Naive thymus-derived CD4-positive, alpha-beta T cell (primary cell): ENCODE results near the gene NRN1L. TPM values are rescaled to one million over a fixed set of nuclear protein-coding genes. Genes with fewer than 3 reads are reported as not detected.
A peak's percentile ranks its signal among the peaks of the same experiment; 100 is the strongest.

Experiments
- ATAC-seq: fragments of 150-1000 bp; cut with Tn5 transposase; 2 replicates; pipeline ENCODE4 v1.10.0; 2021; ENCODE audit warnings: mild to moderate bottlenecking, moderate library complexity
- CTCF ChIA-PET: fragments of 350-600 bp; sonication (Branson Sonifier 250); formaldehyde crosslinking; loops from one replicate; lab custom pipeline; 2021; ENCODE audit warnings: antibody characterized with exemption; lab: Charles Lee
- POLR2A ChIA-PET: fragments of 350-600 bp; sonication (Branson Sonifier 250); formaldehyde crosslinking; loops from one replicate; lab custom pipeline; 2021; ENCODE audit warnings: antibody characterized with exemption, inconsistent platforms; lab: Charles Lee
- DNase-seq, 9 donors: peaks; one replicate each; pipeline versions ENCODE4 v3.0.0 to v3.0.0-alpha.2; 2020 to 2022; ENCODE audit warnings: mixed read lengths in 1 of 9
- H3K27ac ChIP-seq: one replicate; pipeline ENCODE4 v1.7.0; 2013; ENCODE audit warnings: mild to moderate bottlenecking, low read depth, low read length, moderate library complexity
- H3K27me3 ChIP-seq, 2 donors: one replicate each; pipeline ENCODE4 v1.7.0; 2013; ENCODE audit warnings: low read length in 2 of 2, mild to moderate bottlenecking in 2 of 2, moderate library complexity in 2 of 2; ENCODE audit not compliant: control insufficient read depth in 2 of 2, insufficient read depth in 2 of 2
- H3K36me3 ChIP-seq, 3 experiments: 1 replicate in 2 of 3; 2 replicates in 1 of 3; pipeline ENCODE4 v1.7.0; 2013; ENCODE audit warnings: low read length in 3 of 3, mild to moderate bottlenecking in 3 of 3, moderate library complexity in 1 of 3; ENCODE audit not compliant: insufficient read depth in 3 of 3, control insufficient read depth in 2 of 3
- H3K4me1 ChIP-seq, 2 donors: one replicate each; pipeline ENCODE4 v1.7.0; 2013; ENCODE audit warnings: low read length in 2 of 2, mild to moderate bottlenecking in 2 of 2, moderate library complexity in 1 of 2; ENCODE audit not compliant: control insufficient read depth in 2 of 2, insufficient read depth in 2 of 2
- H3K4me3 ChIP-seq: 2 replicates; pipeline ENCODE4 v1.7.0; 2013; ENCODE audit warnings: mild to moderate bottlenecking, low read length
- H3K9me3 ChIP-seq, 3 experiments: 1 replicate in 2 of 3; 2 replicates in 1 of 3; pipeline ENCODE4 v1.7.0; 2013; ENCODE audit warnings: low read length in 3 of 3; ENCODE audit not compliant: control insufficient read depth in 2 of 3
- H3K27ac Mint-ChIP-seq, 9 donors: one replicate each; pipeline ENCODE4 v1.8.0; 2020 to 2022; ENCODE audit warnings: mixed read lengths in 9 of 9, mild to moderate bottlenecking in 8 of 9, moderate library complexity in 5 of 9, inconsistent platforms in 2 of 9
- H3K27me3 Mint-ChIP-seq, 5 donors: one replicate each; pipeline ENCODE4 v1.8.0; 2021 to 2022; ENCODE audit warnings: mixed read lengths in 5 of 5, mild to moderate bottlenecking in 1 of 5
- H3K36me3 Mint-ChIP-seq, 5 donors: one replicate each; pipeline ENCODE4 v1.8.0; 2020 to 2022; ENCODE audit warnings: mixed read lengths in 5 of 5, mild to moderate bottlenecking in 3 of 5, inconsistent platforms in 1 of 5
- H3K4me1 Mint-ChIP-seq, 7 donors: one replicate each; pipeline ENCODE4 v1.8.0; 2020 to 2022; ENCODE audit warnings: mixed read lengths in 7 of 7, mild to moderate bottlenecking in 3 of 7, inconsistent platforms in 1 of 7
- H3K4me3 Mint-ChIP-seq, 10 donors: one replicate each; pipeline ENCODE4 v1.8.0; 2020 to 2022; ENCODE audit warnings: mild to moderate bottlenecking in 10 of 10, mixed read lengths in 10 of 10, moderate library complexity in 6 of 10, inconsistent platforms in 2 of 10
- H3K9me3 Mint-ChIP-seq, 11 donors: one replicate each; pipeline ENCODE4 v1.8.0; 2020 to 2022; ENCODE audit warnings: mixed read lengths in 11 of 11, mild to moderate bottlenecking in 4 of 11, inconsistent platforms in 1 of 11, moderate library complexity in 1 of 11
- intact Hi-C, 2 donors: fragments of 100-400 bp; cut with micrococcal nuclease; formaldehyde crosslinking; loops; one replicate each; pipeline ENCODE4 v1.15.1; 2023
- polyA plus RNA-seq, 2 donors: library from polyadenylated mRNA; unstranded; fragments of 300-500 nt; fragmentation: Illumina TruSeq; gene quantifications; one replicate each; pipeline ENCODE4 v1.2.3, GENCODE V29; 2021
- total RNA-seq, 6 experiments: library from RNA in 5 of 6; stranded (reverse) in 5 of 6; gene quantifications; 1 replicate in 5 of 6; 2 replicates in 1 of 6; pipeline ENCODE4 v1.2.3 and lab custom pipeline; 2021 to 2026

The NRN1L gene
- total and polyA plus RNA-seq, 7 experiments from 2014 or later, result 1.1 to 6.4 (median 3.2) TPM; not detected in 2

GRCh38 chr16:67881621-67882161, 3.0 kb upstream of the NRN1L start:
- ChIA-PET POLR2A (interaction anchor here (0.6 to 1.7 kb wide), 4 partner anchors 8 to 30 kb away, joined by 3 to 7 read pairs (median 5); partner anchors contain the start of gene PSKH1), CTCF (interaction anchor here (0.7 to 3.6 kb wide), 8 partner anchors 9 to 182 kb away, joined by 3 to 19 read pairs (median 3); partner anchors contain the start of gene EDC4)
- Histone ChIP-seq H3K36me3 (peaks cover 22 to 98% (median 57%) of the 10 kb centered on the region in 3 experiments), H3K27me3 (no peaks in the 10 kb centered on the region), H3K9me3 (no peaks in the 10 kb centered on the region), H3K27ac (no peak overlapping the region), H3K4me1 (no peaks in the 10 kb centered on the region), H3K4me3 (no peak overlapping the region)
- Mint-ChIP-seq H3K36me3 (peaks cover 0 to 61% (median 8%) of the 10 kb centered on the region in 5 donors), H3K9me3 (peaks cover 0 to 2% (median 0%) of the 10 kb centered on the region in 11 donors), H3K4me1 (peaks cover 0 to 6% (median 0%) of the 10 kb centered on the region in 7 donors), H3K4me3 (no peak overlapping the region), H3K27ac (no peak overlapping the region), H3K27me3 (no peaks in the 10 kb centered on the region)
- ATAC-seq (no peak), DNase-seq (no peak)
- intact Hi-C loops, result no loop called here

- Histone ChIP-seq H3K9me3 (no peaks in the 10 kb centered on the region), H3K36me3 (peaks cover 15 to 95% (median 50%) of the 10 kb centered on the region in 3 experiments), H3K4me1 (no peaks in the 10 kb centered on the region), H3K27me3 (no peaks in the 10 kb centered on the region), H3K27ac (no peak overlapping the region), H3K4me3 (no peak overlapping the region)
- peaks cover 0 to 6% (median 0%) of the 10 kb centered on the region in 7 donors for H3K4me1 Mint-ChIP-seq
- peaks cover 0 to 2% (median 0%) of the 10 kb centered on the region in 11 donors for H3K9me3 Mint-ChIP-seq
- ATAC-seq (no peak), DNase-seq (no peak)
- CTCF ChIA-PET, result interaction anchor here (0.6 to 3.6 kb wide), 18 partner anchors 9 to 346 kb away, joined by 3 to 19 read pairs (median 6); no protein-coding TSS in a partner anchor
- POLR2A ChIA-PET, result interaction anchor here (0.9 to 1.8 kb wide), 4 partner anchors 9 to 159 kb away, joined by 3 to 7 read pairs (median 6); partner anchors contain the start of gene PSKH1
- no peak overlapping the region for H3K4me3 Mint-ChIP-seq
- H3K27me3 Mint-ChIP-seq, result no peaks in the 10 kb centered on the region
- H3K27ac Mint-ChIP-seq, result no peak overlapping the region
- intact Hi-C loops, result loop anchor here (1.0 kb wide), 6 partner anchors 46 to 361 kb away; no protein-coding TSS in a partner anchor
- peaks cover 0 to 54% (median 8%) of the 10 kb centered on the region in 5 donors for H3K36me3 Mint-ChIP-seq
These were observed 2.1 kb upstream of the NRN1L start for GRCh38 chr16:67882374-67883145.

GRCh38 chr16:67883146-67883871, 1.4 kb upstream of the NRN1L start:
- H3K27ac Mint-ChIP-seq, result peak overlapping the region in 5 of 9 donors; percentile 19 to 59 (median 42)
- DNase-seq, result no peak

GRCh38 chr16:67883872-67884261, 818 bp upstream of the NRN1L start:
- peaks cover 0 to 2% (median 0%) of the 10 kb centered on the region in 11 donors for H3K9me3 Mint-ChIP-seq
- Histone ChIP-seq H3K27me3 (no peaks in the 10 kb centered on the region), H3K4me3 (no peak overlapping the region), H3K36me3 (peaks cover 3 to 82% (median 37%) of the 10 kb centered on the region in 3 experiments), H3K9me3 (no peaks in the 10 kb centered on the region), H3K4me1 (no peaks in the 10 kb centered on the region), H3K27ac (no peak overlapping the region)
- H3K4me1 Mint-ChIP-seq, result peaks cover 0 to 6% (median 0%) of the 10 kb centered on the region in 7 donors
- no peak overlapping the region for H3K4me3 Mint-ChIP-seq
- ATAC-seq, result peak; percentile 84
- ChIA-PET POLR2A (interaction anchor here (0.6 to 1.8 kb wide), 5 partner anchors 14 to 323 kb away, joined by 3 to 5 read pairs (median 4); no protein-coding TSS in a partner anchor), CTCF (interaction anchor here (0.5 to 3.6 kb wide), 23 partner anchors 9 to 611 kb away, joined by 3 to 19 read pairs (median 5); partner anchors contain the start of gene PSKH1)
- peaks cover 0 to 42% (median 8%) of the 10 kb centered on the region in 5 donors for H3K36me3 Mint-ChIP-seq
- no peaks in the 10 kb centered on the region for H3K27me3 Mint-ChIP-seq
- peak overlapping the region in 4 of 9 donors; percentile 19 to 42 (median 36) for H3K27ac Mint-ChIP-seq
- intact Hi-C loops, result loop anchor here (1.0 kb wide), 6 partner anchors 44 to 363 kb away; no protein-coding TSS in a partner anchor
- DNase-seq, result peak; percentile 62 to 83 (median 74)

More at GRCh38 chr16:67883146-67883871, 1.4 kb upstream of the NRN1L start:
- H3K4me1 ChIP-seq, result no peaks in the 10 kb centered on the region
- H3K27me3 ChIP-seq, result no peaks in the 10 kb centered on the region
- H3K4me3 ChIP-seq, result no peak overlapping the region
- ChIA-PET POLR2A (interaction anchor here (0.6 to 1.8 kb wide), 7 partner anchors 9 to 322 kb away, joined by 3 to 7 read pairs (median 4); partner anchors contain the start of gene PSKH1), CTCF (interaction anchor here (0.5 to 3.6 kb wide), 21 partner anchors 9 to 345 kb away, joined by 3 to 19 read pairs (median 6); partner anchors contain the start of gene PSKH1)
- intact Hi-C loops, result loop anchor here (1.0 kb wide), 6 partner anchors 45 to 362 kb away; no protein-coding TSS in a partner anchor
- no peak overlapping the region for H3K27ac ChIP-seq
- peaks cover 0 to 47% (median 8%) of the 10 kb centered on the region in 5 donors for H3K36me3 Mint-ChIP-seq
- H3K9me3 Mint-ChIP-seq, result peaks cover 0 to 2% (median 0%) of the 10 kb centered on the region in 11 donors
- no peaks in the 10 kb centered on the region for H3K9me3 ChIP-seq
- peaks cover 0 to 6% (median 0%) of the 10 kb centered on the region in 7 donors for H3K4me1 Mint-ChIP-seq
- H3K36me3 ChIP-seq, result peaks cover 8 to 88% (median 43%) of the 10 kb centered on the region in 3 experiments
- H3K4me3 Mint-ChIP-seq, result no peak overlapping the region
- H3K27me3 Mint-ChIP-seq, result no peaks in the 10 kb centered on the region
- peak; percentile 3 for ATAC-seq

GRCh38 chr16:67885545-67885944, 860 bp downstream of the NRN1L start:
- H3K4me1 ChIP-seq, result no peaks in the 10 kb centered on the region
- H3K36me3 Mint-ChIP-seq, result peaks cover 0 to 28% (median 8%) of the 10 kb centered on the region in 5 donors
- no peak for DNase-seq
- peaks cover 0 to 2% (median 0%) of the 10 kb centered on the region in 11 donors for H3K9me3 Mint-ChIP-seq
- H3K9me3 ChIP-seq, result no peaks in the 10 kb centered on the region
- intact Hi-C loops, result no loop called here
- no peaks in the 10 kb centered on the region for H3K27me3 Mint-ChIP-seq
- no peak overlapping the region for H3K4me3 Mint-ChIP-seq
- no peak for ATAC-seq
- H3K4me1 Mint-ChIP-seq, result peaks cover 0 to 6% (median 0%) of the 10 kb centered on the region in 7 donors
- H3K4me3 ChIP-seq, result no peak overlapping the region
- ChIA-PET POLR2A (interaction anchor here (0.5 to 1.3 kb wide), 3 partner anchors 11 to 155 kb away, joined by 3 to 6 read pairs (median 3); no protein-coding TSS in a partner anchor), CTCF (interaction anchor here (0.6 to 3.6 kb wide), 6 partner anchors 16 to 184 kb away, joined by 3 to 14 read pairs (median 3); no protein-coding TSS in a partner anchor)
- peaks cover 0 to 65% (median 27%) of the 10 kb centered on the region in 3 experiments for H3K36me3 ChIP-seq
- no peaks in the 10 kb centered on the region for H3K27me3 ChIP-seq
- H3K27ac ChIP-seq, result no peak overlapping the region
- H3K27ac Mint-ChIP-seq, result peak overlapping the region in 1 of 9 donors; percentile 59
